Left colon (tissue), 2 donors: ENCODE measurements around the gene CCDC12. TPM values are rescaled to one million over a fixed set of nuclear protein-coding genes. Genes with fewer than 3 reads are reported as not detected.
A peak's percentile ranks its signal among the peaks of the same experiment; 100 is the strongest.
"Not testable (repeated sequence)": the region's sequence is repeated elsewhere in the genome, so short reads cannot be mapped to it uniquely, and the experiment has no call there.

Experiments used
- ATAC-seq: fragments of 200-7000 bp; cut with Tn5 transposase; one replicate; pipeline ENCODE4 v1.9.1; 2020; ENCODE audit warnings: mild to moderate bottlenecking, moderate library complexity
- DNase-seq, 2 donors: peaks; one replicate each; pipeline ENCODE4 v3.0.0-alpha.2; 2020
- intact Hi-C, 2 donors: fragments of 100-400 bp; cut with DNase I in 1 of 2; cut with micrococcal nuclease in 1 of 2; formaldehyde crosslinking; loops; one replicate each; pipeline versions ENCODE4 v1.11.2 to v1.14.0; 2022; cut with DNase I, micrococcal nuclease
- total RNA-seq, 2 donors: library from RNA; stranded (reverse); fragmentation: NEBNext Ultra II Directional; extraction: Animal tissue kit (Norgen Biotek cat#: 25700); gene quantifications; one replicate each; pipeline ENCODE4 v1.2.1, GENCODE V29; 2021
- donor health status: DM: no; HTN: no; CAD: no.
- donor health status: DM: yes; HTN: yes; CAD: no.

The CCDC12 gene
- total RNA-seq, 2 donors from 2014 or later, result 40.0 to 54.4 TPM

DNA sequence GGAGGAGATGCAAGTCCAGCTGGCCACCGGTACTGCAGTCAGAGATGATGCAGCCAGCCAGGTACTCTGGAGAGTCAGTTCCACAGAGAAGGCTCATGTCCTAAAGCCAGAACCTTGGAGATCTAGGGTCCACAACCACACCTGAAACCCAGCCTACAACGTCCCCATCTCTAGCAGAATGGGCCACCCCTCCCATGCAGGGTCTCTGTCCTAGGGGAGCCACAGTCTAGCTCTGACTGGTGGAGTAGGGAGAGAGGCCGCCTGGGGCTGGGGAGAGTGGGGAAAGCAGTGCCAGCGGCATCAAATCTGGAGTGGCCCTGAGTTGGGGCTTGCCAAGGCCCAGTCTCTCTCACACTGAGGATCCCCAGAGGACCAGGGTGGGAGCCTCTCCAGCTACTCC is 55.5 kb downstream of the CCDC12 start:
- intact Hi-C loops, result loop anchor here (5.0 kb wide), 2 partner anchors 71 to 81 kb away; no protein-coding TSS in a partner anchor
- no peak for ATAC-seq
- DNase-seq, result no peak

DNA sequence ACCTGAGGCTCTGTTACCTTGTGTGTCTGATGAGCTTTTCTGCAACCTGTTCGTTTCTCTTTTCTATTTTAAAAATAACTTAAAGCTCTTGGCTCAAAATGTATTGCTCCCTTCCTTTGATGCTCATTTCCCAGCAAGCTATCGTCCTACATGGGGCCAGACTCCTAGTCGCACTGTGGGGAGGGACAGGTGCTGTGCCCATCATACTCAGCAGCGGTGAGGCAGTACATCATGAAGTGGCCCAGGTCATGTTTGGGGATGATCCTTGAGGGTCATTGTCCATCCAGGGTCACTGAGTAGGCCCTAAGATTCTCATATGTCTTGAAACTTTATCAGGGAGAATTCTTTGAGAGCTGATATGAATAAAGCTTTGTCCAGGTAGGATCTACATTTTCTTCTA is 57.9 kb downstream of the CCDC12 start:
- ATAC-seq, result no peak
- no peak for DNase-seq
- intact Hi-C loops, result no loop called here

DNA sequence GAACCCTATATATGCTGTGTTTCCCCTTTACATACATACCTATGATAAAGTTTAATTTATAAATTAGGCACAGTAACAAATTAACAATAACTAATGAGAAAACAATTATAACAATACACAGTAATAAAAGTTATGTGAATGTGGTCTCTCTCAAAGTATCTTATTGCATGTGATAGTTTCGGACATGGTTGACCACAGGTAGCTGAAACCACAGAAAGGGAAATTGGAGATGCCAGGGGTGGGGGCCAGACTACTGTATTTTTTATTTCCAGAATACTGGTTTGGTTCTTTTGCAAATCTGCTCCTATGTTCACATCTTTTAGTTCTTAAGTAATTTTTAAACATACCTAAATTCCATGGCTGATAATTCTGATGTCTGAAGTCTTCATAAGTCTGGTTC is 58.3 kb downstream of the CCDC12 start:
- intact Hi-C loops, result no loop called here
- no peak for ATAC-seq
- DNase-seq, result no peak

DNA sequence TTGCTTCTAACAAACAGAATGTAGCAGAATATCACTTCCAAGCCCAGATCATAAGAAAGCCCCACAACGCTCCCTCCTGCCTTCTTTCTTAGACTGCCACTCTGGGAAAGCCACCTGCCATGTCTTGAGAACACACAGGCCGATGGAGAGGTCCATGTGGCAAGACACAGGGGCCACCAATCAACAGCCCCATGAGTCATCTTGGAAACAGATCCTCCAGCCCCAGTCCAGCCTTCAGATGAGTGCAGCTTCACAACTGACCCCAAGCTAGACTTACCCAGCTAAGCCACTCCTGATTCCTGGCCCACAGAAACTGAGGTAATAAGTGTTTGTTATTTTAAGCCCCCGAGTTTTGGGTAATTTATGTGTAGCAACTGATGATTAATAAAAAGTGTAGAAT is 59.3 kb downstream of the CCDC12 start:
- intact Hi-C loops, result no loop called here

GRCh38 chr3:46916799-46917198 is 59.7 kb downstream of the CCDC12 start:
- intact Hi-C loops, result no loop called here
- ATAC-seq, result no peak
- no peak for DNase-seq

More for the DNA sequence above, 59.3 kb downstream of the CCDC12 start:
- ATAC-seq (no peak), DNase-seq (no peak)

GRCh38 chr3:46916278-46916677 is 60.3 kb downstream of the CCDC12 start:
- intact Hi-C loops, result no loop called here
- ATAC-seq (no peak), DNase-seq (no peak)

DNA sequence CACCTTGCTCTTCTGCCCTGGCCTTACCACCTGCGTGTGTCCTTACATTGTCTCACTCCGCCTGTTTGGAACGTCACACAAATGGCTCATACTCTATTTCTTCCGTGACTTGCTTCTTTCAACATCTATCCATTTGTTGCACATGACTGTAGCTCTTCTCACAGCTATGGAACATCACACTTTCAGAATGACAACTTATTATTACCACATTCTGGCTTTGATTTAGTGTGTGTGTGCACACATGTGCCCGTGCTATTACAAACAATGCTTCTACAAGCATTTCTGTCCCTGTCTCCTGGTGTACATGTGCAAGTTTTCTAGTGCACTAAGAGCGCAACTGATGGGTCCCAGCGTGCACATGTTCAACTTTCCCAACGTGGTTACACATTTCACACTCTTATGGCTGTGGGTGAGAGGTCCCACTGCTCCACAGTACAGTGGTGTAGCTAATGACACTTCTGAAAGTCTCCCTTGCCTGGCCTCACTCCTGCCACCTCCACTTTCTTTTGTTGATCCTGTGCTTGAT is 61.2 kb downstream of the CCDC12 start:
- no peak for DNase-seq
- no peak for ATAC-seq
- intact Hi-C loops, result no loop called here

DNA sequence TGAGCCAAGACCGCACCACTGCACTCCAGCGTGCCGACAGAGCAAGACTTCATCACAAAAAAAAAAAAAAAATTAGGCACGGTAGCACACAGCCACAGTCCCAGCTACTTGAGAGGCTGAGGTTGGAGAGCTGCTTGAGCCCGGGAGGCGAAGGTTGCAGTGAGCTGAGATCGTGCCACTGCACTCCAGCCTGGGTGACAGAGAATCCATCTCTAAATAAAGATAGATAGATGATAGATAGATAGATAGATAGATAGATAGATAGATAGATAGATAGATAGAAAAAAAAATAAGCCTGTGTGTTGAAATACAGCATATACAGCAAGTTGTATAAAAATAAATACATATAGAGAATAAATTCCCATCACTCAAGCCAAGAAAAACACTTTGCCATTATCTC is 61.7 kb downstream of the CCDC12 start:
- no peak for ATAC-seq
- intact Hi-C loops, result loop anchor here in 1 of 2 donors (5.0 kb wide), 1 partner anchor 208 kb away; no protein-coding TSS in a partner anchor
- no peak for DNase-seq

DNA sequence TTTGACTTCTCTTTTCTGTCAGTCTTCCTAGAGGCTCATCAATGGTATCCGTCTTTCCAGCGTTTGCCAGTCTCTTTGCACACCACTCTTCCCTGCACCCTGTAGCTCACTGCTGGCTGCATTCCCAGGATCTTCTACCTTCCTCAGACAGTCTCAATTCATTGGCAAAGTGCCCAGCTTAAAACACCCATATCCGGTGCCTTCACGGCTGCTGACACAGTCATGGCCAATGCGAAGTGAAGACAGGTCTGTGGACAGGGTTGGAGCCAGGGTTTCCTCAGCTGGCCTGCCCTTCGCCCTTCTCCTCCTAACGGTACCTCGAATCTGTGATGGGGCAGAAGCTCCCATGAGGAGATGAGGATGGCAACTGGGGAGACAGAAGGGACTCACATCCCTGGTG is 62.9 kb downstream of the CCDC12 start:
- ATAC-seq, result peak; percentile 79
- intact Hi-C loops, result loop anchor here in 1 of 2 donors (5.0 kb wide), 1 partner anchor 206 kb away; no protein-coding TSS in a partner anchor

GRCh38 chr3:46912986-46913385 is 63.6 kb downstream of the CCDC12 start:
- no peak for ATAC-seq
- intact Hi-C loops, result loop anchor here in 1 of 2 donors (5.0 kb wide), 1 partner anchor 206 kb away; no protein-coding TSS in a partner anchor
- no peak for DNase-seq

More for the DNA sequence above, 62.9 kb downstream of the CCDC12 start:
- peak; percentile 72 to 73 for DNase-seq

DNA sequence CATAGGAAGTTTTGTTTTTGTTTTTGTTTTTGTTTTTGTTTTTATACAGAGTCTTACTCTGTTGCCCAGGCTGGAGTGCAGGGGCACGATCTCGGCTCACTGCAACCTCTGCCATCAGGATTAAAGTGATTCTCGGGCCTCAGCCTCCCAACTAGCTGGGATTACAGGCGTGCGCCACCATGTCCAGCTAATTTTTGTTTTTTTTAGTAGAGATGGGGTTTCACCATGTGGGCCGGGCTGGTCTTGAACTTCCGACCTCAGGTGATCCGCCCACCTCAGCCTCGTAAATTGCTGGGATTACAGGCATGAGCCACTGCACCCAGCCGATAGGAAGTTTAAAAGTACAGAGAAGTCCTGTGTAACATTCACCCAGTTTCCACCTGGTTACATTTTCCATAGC is 65.6 kb downstream of the CCDC12 start:
- DNase-seq, ATAC-seq: not testable (repeated sequence)
- intact Hi-C loops, result loop anchor here in 1 of 2 donors (5.0 kb wide), 1 partner anchor 204 kb away; no protein-coding TSS in a partner anchor

DNA sequence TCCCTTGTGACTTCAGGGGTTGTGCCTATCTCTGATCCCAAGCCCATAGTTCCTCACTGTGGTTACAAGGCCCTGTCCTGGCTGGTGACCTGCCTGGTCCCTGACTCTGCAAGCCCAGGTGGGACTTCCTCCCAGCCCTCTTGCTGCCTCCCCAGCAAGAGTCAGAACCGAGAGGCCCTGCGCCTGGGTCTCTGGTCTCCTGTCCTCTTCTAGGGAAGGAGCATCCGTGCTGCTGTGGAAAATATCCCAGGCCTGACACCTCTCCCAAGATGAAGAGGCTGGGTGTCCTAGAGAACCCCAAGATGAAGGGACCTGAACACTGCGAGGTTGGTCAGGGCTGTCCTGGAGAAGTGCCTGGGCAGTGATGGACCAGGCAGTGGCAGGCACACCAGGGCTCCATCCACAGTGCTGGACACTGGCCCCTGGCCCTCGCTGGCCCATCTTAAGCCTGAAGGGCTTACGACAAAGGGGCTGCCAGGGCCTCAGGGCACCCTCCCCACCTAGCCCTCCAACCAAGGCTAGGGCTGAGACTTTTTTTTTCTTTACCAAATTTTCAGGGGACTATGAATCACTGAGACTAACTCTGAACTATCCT is 66.3 kb downstream of the CCDC12 start:
- no peak for DNase-seq
- no peak for ATAC-seq
- intact Hi-C loops, result loop anchor here in 1 of 2 donors (5.0 kb wide), 1 partner anchor 203 kb away; no protein-coding TSS in a partner anchor

DNA sequence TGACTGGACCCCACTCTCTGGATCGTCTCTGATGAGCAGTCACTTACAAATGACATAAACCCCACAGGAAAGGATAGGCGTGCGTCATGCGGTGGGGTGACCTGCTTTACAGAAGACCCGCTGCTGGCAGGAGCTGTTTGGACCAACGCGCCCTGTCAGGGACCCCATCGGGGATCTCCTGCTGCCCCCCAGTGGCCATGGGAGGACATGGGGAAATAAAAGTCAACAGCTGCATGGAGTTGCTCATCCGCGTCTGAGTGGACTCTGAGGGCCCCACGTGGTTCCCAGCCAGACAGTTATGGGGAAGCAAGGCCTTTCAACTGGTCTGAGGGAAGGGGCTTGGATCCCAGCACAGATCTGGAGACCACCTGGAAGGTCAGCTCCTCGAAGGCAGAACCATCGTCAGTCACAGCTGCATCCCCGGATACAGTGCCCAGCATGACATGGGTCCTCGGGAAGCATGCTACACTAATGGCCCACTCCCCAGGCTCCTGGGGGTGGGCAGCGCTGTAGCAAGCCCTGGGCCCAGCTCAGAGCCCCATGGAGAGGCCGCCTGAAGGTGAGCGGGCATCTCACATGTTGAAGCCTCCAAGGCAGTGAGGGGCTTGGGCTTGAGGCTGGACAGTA is 66.9 kb downstream of the CCDC12 start:
- intact Hi-C loops, result loop anchor here (5.0 to 10.0 kb wide), 2 partner anchors 202 to 205 kb away; partner anchors contain the start of gene TMIE (in 1 of the 2)
- ATAC-seq (peak; percentile 65), DNase-seq (peak; percentile 78 to 87)

- no peak for DNase-seq
- ATAC-seq, result peak; percentile 10
- intact Hi-C loops, result loop anchor here in 1 of 2 donors (10.0 kb wide), 1 partner anchor 204 kb away; the partner anchor contains the start of gene TMIE
These were observed 67.5 kb downstream of the CCDC12 start for GRCh38 chr3:46908986-46909534.

DNA sequence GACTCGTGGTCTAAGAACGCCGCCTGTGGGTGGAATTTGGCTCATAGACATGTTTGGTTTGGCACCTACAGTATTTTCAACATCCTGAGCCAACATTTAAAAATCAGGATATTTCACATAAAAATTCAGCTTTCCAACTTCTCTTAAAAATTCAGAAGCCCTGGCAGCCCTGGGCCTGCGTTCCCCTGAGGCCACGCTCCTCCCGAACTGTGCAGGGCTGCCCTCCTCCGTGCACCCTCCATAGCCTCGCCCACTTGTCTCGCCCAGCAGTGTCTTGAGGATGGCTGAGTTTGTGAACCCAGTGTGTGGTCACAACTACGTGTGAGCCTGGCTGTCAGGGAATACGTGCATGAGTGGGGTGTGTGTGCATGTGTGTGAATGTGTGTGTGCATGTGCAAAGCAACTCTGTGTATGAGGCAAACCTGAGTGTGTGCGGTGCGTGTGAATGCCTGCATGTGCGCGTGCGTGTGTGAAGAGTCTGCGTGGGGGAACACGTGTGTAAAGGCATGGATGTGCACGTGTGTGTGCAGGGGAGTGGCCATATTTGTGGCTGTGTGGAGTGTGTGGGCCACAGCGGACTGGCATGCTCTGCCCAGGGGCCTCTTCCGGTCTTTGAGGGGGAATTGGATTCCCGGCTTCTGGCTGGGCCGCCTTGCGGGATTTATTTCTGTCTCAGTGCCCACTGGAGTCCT is 68.1 kb downstream of the CCDC12 start:
- no peak for DNase-seq
- ATAC-seq, result no peak
- intact Hi-C loops, result loop anchor here in 1 of 2 donors (10.0 kb wide), 1 partner anchor 204 kb away; the partner anchor contains the start of gene TMIE

GRCh38 chr3:46907960-46908293 is 68.6 kb downstream of the CCDC12 start:
- no peak for DNase-seq
- ATAC-seq, result no peak
- intact Hi-C loops, result loop anchor here in 1 of 2 donors (10.0 kb wide), 1 partner anchor 203 kb away; the partner anchor contains the start of gene TMIE

DNA sequence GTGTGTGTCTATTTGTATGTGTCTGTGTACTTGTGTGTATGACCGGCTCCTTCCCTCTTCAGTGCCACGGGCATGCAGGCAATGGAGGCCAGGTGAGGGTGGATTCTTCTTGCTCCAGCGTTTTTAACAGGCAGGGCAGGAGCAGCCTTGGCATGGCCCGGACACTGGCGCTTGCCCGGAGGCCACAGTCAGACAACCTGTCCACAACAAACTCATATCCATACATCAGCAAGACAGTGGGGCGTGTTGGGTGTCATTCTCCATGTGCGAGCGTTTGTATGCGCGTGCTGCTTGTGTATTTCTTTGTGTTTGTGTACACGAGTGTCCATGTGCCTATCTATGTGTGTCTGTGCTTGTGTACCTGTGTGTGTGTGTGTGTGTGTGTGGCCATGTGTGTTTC is 69.3 kb downstream of the CCDC12 start:
- ATAC-seq, result no peak
- intact Hi-C loops, result loop anchor here in 1 of 2 donors (10.0 kb wide), 1 partner anchor 202 kb away; the partner anchor contains the start of gene TMIE
- no peak for DNase-seq

GRCh38 chr3:46906471-46907058 is 70.0 kb downstream of the CCDC12 start:
- DNase-seq (no peak), ATAC-seq (no peak)
- intact Hi-C loops, result loop anchor here in 1 of 2 donors (10.0 kb wide), 1 partner anchor 202 kb away; the partner anchor contains the start of gene TMIE
